HG03520 (cell line): ENCODE results near the gene GRIA3.
"Not testable (repeated sequence)": the region's sequence is repeated elsewhere in the genome, so short reads cannot be mapped to it uniquely, and the experiment has no call there.

Experiments
- ATAC-seq: cut with Tn5 transposase; IDR thresholded peaks from one replicate; pipeline ENCODE4 v1.9.1; 2021; ENCODE audit warnings: mild to moderate bottlenecking, moderate library complexity; ENCODE audit not compliant: unreplicated experiment

GRIA3 gene

GRCh38 chrX:123449335-123449734 is 265.3 kb downstream of the GRIA3 start:
- ATAC-seq, result no peak

- no peak for ATAC-seq
Measured at GRCh38 chrX:123450222-123450621, 266.1 kb downstream of the GRIA3 start.

- no peak for ATAC-seq
Measured at GRCh38 chrX:123454712-123455431, 270.8 kb downstream of the GRIA3 start.

- ATAC-seq, result no peak
Measured at GRCh38 chrX:123455693-123456092, 271.6 kb downstream of the GRIA3 start.

- no peak for ATAC-seq
Measured at GRCh38 chrX:123464709-123465108, 280.6 kb downstream of the GRIA3 start.

- no peak for ATAC-seq
Measured at GRCh38 chrX:123468481-123468880, 284.4 kb downstream of the GRIA3 start.

GRCh38 chrX:123475068-123475724 is 291.1 kb downstream of the GRIA3 start:
- ATAC-seq, result no peak

GRCh38 chrX:123476611-123477219 is 292.6 kb downstream of the GRIA3 start:
- no peak for ATAC-seq

GRCh38 chrX:123477673-123478072 is 293.6 kb downstream of the GRIA3 start:
- ATAC-seq, result no peak

- no peak for ATAC-seq
Measured at GRCh38 chrX:123481913-123482851, 298.1 kb downstream of the GRIA3 start.

- ATAC-seq, result no peak
Measured at GRCh38 chrX:123486297-123486696, 302.2 kb downstream of the GRIA3 start.

- ATAC-seq, result no peak
Measured at GRCh38 chrX:123487236-123487635, 303.2 kb downstream of the GRIA3 start.

- no peak for ATAC-seq
Measured at GRCh38 chrX:123487669-123488068, 303.6 kb downstream of the GRIA3 start.

- ATAC-seq, result no peak
Measured at GRCh38 chrX:123489011-123489410, 304.9 kb downstream of the GRIA3 start.

- no peak for ATAC-seq
Measured at GRCh38 chrX:123493857-123494256, 309.8 kb downstream of the GRIA3 start.

- no peak for ATAC-seq
Measured at GRCh38 chrX:123499787-123500186, 315.7 kb downstream of the GRIA3 start.

GRCh38 chrX:123504047-123504446 is 320.0 kb downstream of the GRIA3 start:
- no peak for ATAC-seq

GRCh38 chrX:123504630-123505270 is 320.7 kb downstream of the GRIA3 start:
- no peak for ATAC-seq

GRCh38 chrX:123513585-123514278 is 329.7 kb downstream of the GRIA3 start:
- ATAC-seq, result no peak

GRCh38 chrX:123514279-123514640 is 330.2 kb downstream of the GRIA3 start:
- ATAC-seq, result not testable (repeated sequence)
